DND-41 (cell line): Measurements from ENCODE around the gene PRSS56.

Experiments used
- ATAC-seq: fragments of 200-7000 bp; cut with Tn5 transposase; 3 replicates; pipeline ENCODE4 v1.9.1; 2021; ENCODE audit warnings: low read depth; ENCODE audit not compliant: insufficient read depth
- DNase-seq: peaks from one replicate; pipeline ENCODE4 v3.0.0-alpha.2; 2020
- H2AFZ ChIP-seq: 2 replicates; pipeline ENCODE4 v1.6.0; 2012; ENCODE audit warnings: low read depth, low read length
- H3K27ac ChIP-seq: 2 replicates; pipeline ENCODE4 v1.5.1; 2012; ENCODE audit warnings: low read length, inconsistent platforms
- H3K27me3 ChIP-seq: fragments of 200-600 bp; sonication (generic); 2 replicates; pipeline ENCODE4 v1.6.0; 2012; ENCODE audit warnings: low read length, mild to moderate bottlenecking, inconsistent platforms; ENCODE audit not compliant: insufficient read depth, poor library complexity
- H3K36me3 ChIP-seq: 2 replicates; pipeline ENCODE4 v1.5.1; 2012; ENCODE audit warnings: low read length, inconsistent platforms; ENCODE audit not compliant: insufficient read depth
- H3K4me1 ChIP-seq: 2 replicates; pipeline ENCODE4 v1.5.1; 2012; ENCODE audit warnings: mild to moderate bottlenecking, low read length; ENCODE audit not compliant: insufficient read depth
- H3K4me2 ChIP-seq: 2 replicates; pipeline ENCODE4 v1.6.0; 2012; ENCODE audit warnings: mild to moderate bottlenecking, moderate library complexity, low read length, inconsistent platforms; ENCODE audit not compliant: insufficient read depth
- H3K4me3 ChIP-seq, 2 experiments: fragments of 200-600 bp in 1 of 2; shearing (Covaris generic) in 1 of 2; 2 replicates each; pipeline ENCODE4 v1.5.1; 2012 to 2016; ENCODE audit warnings: inconsistent platforms in 2 of 2, low read length in 2 of 2, mild to moderate bottlenecking in 2 of 2, low read depth in 1 of 2, moderate library complexity in 1 of 2
- H3K79me2 ChIP-seq: 2 replicates; pipeline ENCODE4 v1.6.0; 2012; ENCODE audit warnings: low read length, inconsistent platforms; ENCODE audit not compliant: insufficient read depth
- H3K9ac ChIP-seq: 2 replicates; pipeline ENCODE4 v1.6.0; 2012; ENCODE audit warnings: low read depth, mild to moderate bottlenecking, inconsistent platforms, low read length, moderate library complexity
- H3K9me3 ChIP-seq: 2 replicates; pipeline ENCODE4 v1.5.1; 2012; ENCODE audit warnings: low read length, moderate library complexity, mild to moderate bottlenecking, inconsistent platforms; ENCODE audit not compliant: insufficient read depth, severe bottlenecking
- H4K20me1 ChIP-seq: 2 replicates; pipeline ENCODE4 v1.6.0; 2012; ENCODE audit warnings: low read length; ENCODE audit not compliant: insufficient read depth
- CTCF ChIP-seq: IDR thresholded peaks from 2 replicates; pipeline ENCODE4 v1.5.1; 2012; ENCODE audit warnings: borderline replicate concordance, low read length, moderate library complexity, mild to moderate bottlenecking; ENCODE audit not compliant: poor library complexity, severe bottlenecking; ENCODE audit errors: extremely low read depth
- EZH2 ChIP-seq: IDR thresholded peaks from 3 replicates; pipeline ENCODE4 v1.6.1; 2012; ENCODE audit warnings: borderline replicate concordance, low read depth, mild to moderate bottlenecking, moderate library complexity, low read length, inconsistent platforms; ENCODE audit not compliant: severe bottlenecking

PRSS56 gene

DNA sequence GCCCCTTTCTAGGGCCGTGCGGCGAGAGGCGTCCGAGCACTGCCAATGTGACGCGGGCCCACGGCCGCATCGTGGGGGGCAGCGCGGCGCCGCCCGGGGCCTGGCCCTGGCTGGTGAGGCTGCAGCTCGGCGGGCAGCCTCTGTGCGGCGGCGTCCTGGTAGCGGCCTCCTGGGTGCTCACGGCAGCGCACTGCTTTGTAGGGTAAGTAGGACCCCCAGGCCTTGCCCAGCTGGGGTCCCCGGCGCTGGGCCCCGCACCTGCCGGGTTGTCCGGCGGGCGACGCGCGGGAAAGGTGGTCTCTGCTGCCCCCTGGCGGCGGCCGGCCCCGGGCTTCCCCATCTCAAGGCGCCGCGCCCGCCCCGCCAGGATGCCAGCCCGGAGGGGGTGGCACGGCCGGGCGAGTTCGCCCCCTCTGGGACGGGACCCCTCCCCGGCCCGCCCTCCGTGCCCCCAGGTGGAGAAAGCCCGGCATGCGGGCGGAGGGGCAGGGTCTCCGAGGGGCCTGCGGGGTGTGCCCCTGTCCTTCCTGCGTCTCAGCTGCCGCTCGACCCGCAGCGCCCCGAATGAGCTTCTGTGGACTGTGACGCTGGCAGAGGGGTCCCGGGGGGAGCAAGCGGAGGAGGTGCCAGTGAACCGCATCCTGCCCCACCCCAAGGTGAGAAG is 1.9 kb downstream of the PRSS56 start:
- Histone ChIP-seq H3K27me3 (no peaks in the 10 kb centered on the region), H3K4me3 (no peak overlapping the region), H3K9me3 (no peaks in the 10 kb centered on the region), H3K79me2 (no peaks in the 10 kb centered on the region), H2AFZ (no peak overlapping the region), H3K27ac (no peak overlapping the region), H3K4me2 (no peak overlapping the region), H3K4me1 (peaks cover 2% of the 10 kb centered on the region; the same call in 1 of the 2 replicates), H3K36me3 (no peaks in the 10 kb centered on the region), H3K9ac (no peak overlapping the region), H4K20me1 (no peaks in the 10 kb centered on the region)
- DNase-seq (peak; percentile 48), ATAC-seq (peak; percentile 83)
- no peak for TF ChIP-seq EZH2
- peak; percentile 66 for TF ChIP-seq CTCF

- H3K36me3 ChIP-seq = no peaks in the 10 kb centered on the region
- H3K4me3 ChIP-seq = no peak overlapping the region
- no peak overlapping the region for H3K9ac ChIP-seq
- no peaks in the 10 kb centered on the region for H3K79me2 ChIP-seq
- no peak overlapping the region for H2AFZ ChIP-seq
- DNase-seq (no peak), ATAC-seq (no peak)
- H3K4me2 ChIP-seq = no peak overlapping the region
- TF ChIP-seq EZH2 (no peak), CTCF (no peak)
- H3K27me3 ChIP-seq = no peaks in the 10 kb centered on the region
- H3K9me3 ChIP-seq = no peaks in the 10 kb centered on the region
- H3K4me1 ChIP-seq = peaks cover 2% of the 10 kb centered on the region; the same call in 1 of the 2 replicates
- H3K27ac ChIP-seq = no peak overlapping the region
- no peaks in the 10 kb centered on the region for H4K20me1 ChIP-seq
Measured at GRCh38 chr2:232522623-232523401, 2.6 kb downstream of the PRSS56 start.

DNA sequence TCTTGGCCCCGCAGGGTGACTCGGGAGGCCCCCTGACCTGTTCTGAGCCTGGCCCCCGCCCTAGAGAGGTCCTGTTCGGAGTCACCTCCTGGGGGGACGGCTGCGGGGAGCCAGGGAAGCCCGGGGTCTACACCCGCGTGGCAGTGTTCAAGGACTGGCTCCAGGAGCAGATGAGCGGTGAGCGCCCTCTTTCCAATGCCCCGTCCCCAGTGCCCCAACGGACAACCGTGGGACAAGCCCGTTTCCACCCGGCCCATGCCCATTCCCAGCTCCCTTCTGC is 3.2 kb downstream of the PRSS56 start:
- Histone ChIP-seq H3K4me3 (no peak overlapping the region), H3K9me3 (no peaks in the 10 kb centered on the region), H4K20me1 (no peaks in the 10 kb centered on the region), H3K27me3 (no peaks in the 10 kb centered on the region), H3K79me2 (no peaks in the 10 kb centered on the region), H3K9ac (no peak overlapping the region), H3K4me1 (peaks cover 2% of the 10 kb centered on the region; the same call in 1 of the 2 replicates), H2AFZ (no peak overlapping the region), H3K27ac (no peak overlapping the region), H3K4me2 (no peak overlapping the region), H3K36me3 (no peaks in the 10 kb centered on the region)
- no peak for ATAC-seq
- TF ChIP-seq EZH2 (no peak), CTCF (no peak)
- no peak for DNase-seq
